GM23248 (cell line): ENCODE data around the gene PTPRE. TPM values are rescaled to one million over a fixed set of nuclear protein-coding genes. Genes with fewer than 3 reads are reported as not detected.

Experiments used
- DNase-seq: peaks from one replicate; pipeline ENCODE4 v3.0.0-alpha.2; 2015
- H2AFZ ChIP-seq: fragments of 200-600 bp; sonication (generic); 2 replicates; pipeline ENCODE4 v1.6.1; 2016; ENCODE audit warnings: antibody characterized with exemption
- H3F3A ChIP-seq: fragments of 200-600 bp; sonication (generic); 2 replicates; pipeline ENCODE4 v1.6.1; 2016; ENCODE audit warnings: mild to moderate bottlenecking, antibody characterized with exemption, mixed run types; ENCODE audit not compliant: insufficient read depth
- H3K27ac ChIP-seq: fragments of 200-600 bp; sonication (generic); 2 replicates; pipeline ENCODE4 v1.5.1; 2016; ENCODE audit warnings: mild to moderate bottlenecking
- H3K27me3 ChIP-seq: fragments of 200-600 bp; sonication (generic); replicated peaks from 2 replicates; pipeline ENCODE4 v1.6.1; 2016; ENCODE audit warnings: mild to moderate bottlenecking; ENCODE audit not compliant: insufficient read depth
- H3K36me3 ChIP-seq: fragments of 200-600 bp; sonication (generic); 2 replicates; pipeline ENCODE4 v1.6.1; 2016; ENCODE audit warnings: low read depth, mild to moderate bottlenecking
- H3K4me1 ChIP-seq: fragments of 200-600 bp; sonication (generic); 2 replicates; pipeline ENCODE4 v1.6.1; 2016; ENCODE audit warnings: mild to moderate bottlenecking; ENCODE audit not compliant: insufficient read depth
- H3K4me2 ChIP-seq: fragments of 200-600 bp; sonication (generic); one replicate; pipeline ENCODE4 v1.6.1; 2016; ENCODE audit warnings: mild to moderate bottlenecking; ENCODE audit not compliant: unreplicated experiment
- H3K4me3 ChIP-seq: fragments of 200-600 bp; sonication (generic); 2 replicates; pipeline ENCODE4 v1.5.1; 2016; ENCODE audit warnings: mild to moderate bottlenecking
- H3K79me2 ChIP-seq: fragments of 200-600 bp; sonication (generic); 2 replicates; pipeline ENCODE4 v1.6.1; 2016; ENCODE audit warnings: mild to moderate bottlenecking; ENCODE audit not compliant: insufficient read depth
- H3K9ac ChIP-seq: fragments of 200-600 bp; sonication (generic); 2 replicates; pipeline ENCODE4 v1.6.1; 2016; ENCODE audit warnings: mild to moderate bottlenecking
- H3K9me2 ChIP-seq: fragments of 200-600 bp; sonication (generic); 2 replicates; pipeline ENCODE4 v1.6.1; 2016; ENCODE audit warnings: mixed run types, mild to moderate bottlenecking, moderate library complexity; ENCODE audit not compliant: insufficient read depth
- H3K9me3 ChIP-seq: fragments of 200-600 bp; sonication (generic); one replicate; pipeline ENCODE4 v1.6.1; 2017; ENCODE audit warnings: low read depth
- H4K20me1 ChIP-seq: fragments of 200-600 bp; sonication (generic); 2 replicates; pipeline ENCODE4 v1.6.0; 2016; ENCODE audit not compliant: insufficient read depth
- EZH2 ChIP-seq: fragments of 200-600 bp; sonication (generic); IDR thresholded peaks from 2 replicates; pipeline ENCODE4 v1.6.1; 2018; ENCODE audit warnings: antibody characterized with exemption, mild to moderate bottlenecking; ENCODE audit not compliant: insufficient read depth, poor library complexity, severe bottlenecking
- EZH2phosphoT487 ChIP-seq: fragments of 200-600 bp; sonication (generic); IDR thresholded peaks from 2 replicates; pipeline ENCODE4 v1.6.1; 2018; ENCODE audit warnings: antibody characterized with exemption, moderate library complexity, mild to moderate bottlenecking, low read depth; ENCODE audit not compliant: insufficient read depth
- WGBS, 2 experiments: methylation state at CpG; one replicate each; pipeline ENCODE4 v1.1.6; 2015 to 2017; ENCODE audit warnings: low lambda C conversion rate in 2 of 2, low coverage in 1 of 2; ENCODE audit errors: missing lambda C conversion rate in 2 of 2; 5-methylcytosine and 5-hydroxymethylcytosine counted together
- in situ Hi-C: fragments of 300-500 bp; cut with MboI; formaldehyde crosslinking; loops from 2 replicates; pipeline ENCODE4 v1.15.0; 2020
- polyA plus RNA-seq: library from polyadenylated mRNA; unstranded; fragments of >200 nt; fragmentation: Nextera tagmentation; extraction: Ambion mirVana; gene quantifications from 2 replicates; pipeline ENCODE4 v1.2.1, GENCODE V29; 2016
- total RNA-seq: library from RNA; depleted of rRNA; stranded (reverse); fragments of >200 nt; shearing (Covaris generic); gene quantifications from 2 replicates; pipeline ENCODE4 v1.2.3, GENCODE V29; 2014

PTPRE gene
- total and polyA plus RNA-seq, 2 experiments from 2014 or later: 2.7 to 4.7 TPM

DNA sequence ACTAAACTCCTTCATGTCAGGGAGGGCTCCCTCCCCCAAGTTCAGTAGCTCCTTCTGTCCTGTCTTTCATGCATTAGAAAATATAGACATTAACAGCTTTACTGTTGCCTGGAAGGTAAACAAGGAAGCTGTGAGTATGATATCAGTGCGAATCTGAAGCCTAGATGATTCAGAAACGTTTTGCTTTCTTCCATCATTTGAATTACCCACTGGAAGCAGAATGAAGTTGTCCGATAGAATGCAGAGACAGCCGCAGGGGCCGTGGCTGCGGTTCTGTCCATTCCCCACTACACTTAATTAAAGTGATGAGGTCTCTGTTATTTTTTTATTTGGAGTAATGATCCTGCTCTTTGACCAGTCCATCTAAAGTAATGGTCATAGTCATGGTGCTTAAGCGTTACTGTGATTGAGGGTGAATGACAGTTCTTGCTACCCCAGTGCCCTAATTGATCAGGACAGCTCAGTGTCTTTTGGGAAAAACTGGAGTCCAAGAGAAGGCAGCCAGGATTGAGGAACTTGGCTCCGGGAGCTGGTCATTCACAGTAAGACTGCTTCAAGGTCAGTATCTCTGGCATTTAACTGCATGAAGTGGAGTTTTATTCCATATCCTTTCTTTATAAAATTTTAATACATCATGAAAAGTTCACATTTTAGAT, 69.9 kb downstream of the PTPRE start:
- H2AFZ ChIP-seq: peak overlapping the region; percentile 71

GRCh38 chr10:127977357-127978009, 70.6 kb downstream of the PTPRE start:
- H4K20me1 ChIP-seq: no peaks in the 10 kb centered on the region
- 25 to 28% methylated on average over 12 of the region's 12 CpGs for WGBS, 2 experiments
- H3K36me3 ChIP-seq: no peaks in the 10 kb centered on the region
- peak overlapping the region; percentile 50 for H3K4me3 ChIP-seq
- peak overlapping the region; percentile 71 for H2AFZ ChIP-seq
- in situ Hi-C loops: no loop called here
- H3K9ac ChIP-seq: peak overlapping the region; percentile 69
- no peaks in the 10 kb centered on the region for H3K27me3 ChIP-seq
- H3K4me2 ChIP-seq: peak overlapping the region; percentile 80
- DNase-seq: peak; percentile 81
- H3F3A ChIP-seq: peaks cover 16% of the 10 kb centered on the region
- no peaks in the 10 kb centered on the region for H3K9me2 ChIP-seq
- no peaks in the 10 kb centered on the region for H3K79me2 ChIP-seq
- peak overlapping the region; percentile 76 for H3K27ac ChIP-seq
- TF ChIP-seq EZH2 (no peak), EZH2phosphoT487 (no peak)
- H3K4me1 ChIP-seq: peaks cover 24% of the 10 kb centered on the region
- H3K9me3 ChIP-seq: no peaks in the 10 kb centered on the region

More for the DNA sequence above, 69.9 kb downstream of the PTPRE start:
- in situ Hi-C loops: no loop called here
- WGBS, 2 experiments: 87 to 88% methylated on average over 8 of the region's 8 CpGs
- H4K20me1 ChIP-seq: no peaks in the 10 kb centered on the region
- peak overlapping the region; percentile 76; the same call in 1 of the 2 replicates for H3K27ac ChIP-seq
- H3K9ac ChIP-seq: peak overlapping the region; percentile 69; the same call in 1 of the 2 replicates
- peaks cover 16% of the 10 kb centered on the region for H3F3A ChIP-seq
- H3K79me2 ChIP-seq: no peaks in the 10 kb centered on the region
- TF ChIP-seq EZH2phosphoT487: no peak
- TF ChIP-seq EZH2: no peak
- peaks cover 24% of the 10 kb centered on the region for H3K4me1 ChIP-seq
- H3K9me2 ChIP-seq: no peaks in the 10 kb centered on the region
- DNase-seq: no peak
- no peaks in the 10 kb centered on the region for H3K36me3 ChIP-seq
- H3K9me3 ChIP-seq: no peaks in the 10 kb centered on the region
- peak overlapping the region; percentile 80 for H3K4me2 ChIP-seq
- H3K4me3 ChIP-seq: peak overlapping the region; percentile 50
- H3K27me3 ChIP-seq: no peaks in the 10 kb centered on the region

DNA sequence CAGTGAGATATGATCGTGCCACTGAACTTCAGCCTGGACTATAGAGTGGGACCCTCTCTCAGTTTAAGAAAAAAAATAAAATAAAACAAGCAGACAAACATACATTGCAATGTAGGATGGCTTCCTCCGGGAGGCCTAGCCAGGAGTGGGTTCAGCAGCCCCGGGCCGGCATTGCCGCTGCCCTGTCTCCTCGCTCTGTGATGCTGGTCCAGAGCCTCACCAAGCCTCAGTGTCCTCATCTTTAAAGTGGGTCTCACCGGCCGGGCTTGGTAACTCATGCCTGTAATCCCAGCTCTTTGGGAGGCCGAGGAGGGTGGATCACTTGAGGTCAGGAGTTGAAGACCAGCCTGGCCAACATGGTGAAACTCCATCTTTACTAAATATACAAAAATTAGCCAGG, 71.6 kb downstream of the PTPRE start:
- WGBS, 2 experiments: 95 to 97% methylated on average over 9 of the region's 9 CpGs
- no peaks in the 10 kb centered on the region for H3K36me3 ChIP-seq
- H3K9me2 ChIP-seq: no peaks in the 10 kb centered on the region
- peaks cover 16% of the 10 kb centered on the region for H3F3A ChIP-seq
- H3K79me2 ChIP-seq: no peaks in the 10 kb centered on the region
- H3K9ac ChIP-seq: no peak overlapping the region
- H3K4me1 ChIP-seq: peaks cover 24% of the 10 kb centered on the region
- in situ Hi-C loops: no loop called here
- no peaks in the 10 kb centered on the region for H3K9me3 ChIP-seq
- TF ChIP-seq EZH2phosphoT487 (no peak), EZH2 (no peak)
- H3K4me3 ChIP-seq: no peak overlapping the region
- H2AFZ ChIP-seq: no peak overlapping the region
- no peak overlapping the region for H3K4me2 ChIP-seq
- no peak for DNase-seq
- no peaks in the 10 kb centered on the region for H4K20me1 ChIP-seq
- no peaks in the 10 kb centered on the region for H3K27me3 ChIP-seq
- 0 out of 2 replicates have a peak overlapping the region, but pooled peaks have one; percentile 76 for H3K27ac ChIP-seq

GRCh38 chr10:127979045-127979444, 72.1 kb downstream of the PTPRE start:
- peaks cover 24% of the 10 kb centered on the region for H3K4me1 ChIP-seq
- WGBS, 2 experiments: 83 to 89% methylated on average over 5 of the region's 5 CpGs
- no peak overlapping the region for H3K4me3 ChIP-seq
- H3K27ac ChIP-seq: no peak overlapping the region
- no peak overlapping the region for H3K4me2 ChIP-seq
- H2AFZ ChIP-seq: no peak overlapping the region
- no peak for DNase-seq
- peaks cover 16% of the 10 kb centered on the region for H3F3A ChIP-seq
- TF ChIP-seq EZH2phosphoT487 (no peak), EZH2 (no peak)
- no peaks in the 10 kb centered on the region for H3K79me2 ChIP-seq
- H4K20me1 ChIP-seq: no peaks in the 10 kb centered on the region
- no peaks in the 10 kb centered on the region for H3K9me3 ChIP-seq
- H3K9ac ChIP-seq: no peak overlapping the region
- in situ Hi-C loops: no loop called here
- no peaks in the 10 kb centered on the region for H3K36me3 ChIP-seq
- no peaks in the 10 kb centered on the region for H3K27me3 ChIP-seq
- no peaks in the 10 kb centered on the region for H3K9me2 ChIP-seq
